IMR-90 (cell line): ENCODE data around the gene AGTPBP1. TPM values are rescaled to one million over a fixed set of nuclear protein-coding genes. Genes with fewer than 3 reads are reported as not detected.

ENCODE experiments used
- ATAC-seq: fragments of 200-7000 bp; cut with Tn5 transposase; 2 replicates; pipeline ENCODE4 v1.9.1; 2020; ENCODE audit warnings: low read depth, mild to moderate bottlenecking, moderate library complexity
- BruUV-seq: library from RNA; stranded (reverse); fragments of 400-500 nt; replicated peaks from 2 replicates; lab custom pipeline; 2021; lab: Mats Ljungman, UMichigan
- CTCF ChIA-PET: fragments of 300-600 bp; formaldehyde crosslinking; extraction: SDS; loops from one replicate; lab custom pipeline; 2021; ENCODE audit warnings: antibody characterized with exemption; lab: Yijun Ruan, JAX
- POLR2A ChIA-PET: fragments of 300-600 bp; sonication (Branson Sonifier 250); formaldehyde crosslinking; loops from one replicate; lab custom pipeline; 2022; ENCODE audit warnings: antibody characterized with exemption; ENCODE audit not compliant: unreplicated experiment; lab: Charles Lee
- DNase-seq: peaks from one replicate; pipeline ENCODE4 v3.0.0; 2013
- H2AFZ ChIP-seq: replicated peaks from 2 replicates; pipeline ENCODE3; 2013; ENCODE audit warnings: low read length, mild to moderate bottlenecking; ENCODE audit not compliant: poor library complexity
- H2AK5ac ChIP-seq: 2 replicates; pipeline ENCODE4 v1.6.1; 2013; ENCODE audit warnings: low read depth, low read length, inconsistent platforms
- H2AK9ac ChIP-seq: replicated peaks from 2 replicates; pipeline ENCODE3; 2013; ENCODE audit warnings: mild to moderate bottlenecking, low read depth, low read length, moderate library complexity; ENCODE audit not compliant: poor library complexity
- H2BK120ac ChIP-seq: 2 replicates; pipeline ENCODE4 v1.6.1; 2013; ENCODE audit warnings: low read depth, low read length, inconsistent platforms
- H2BK15ac ChIP-seq: 3 replicates; pipeline ENCODE4 v1.6.1; 2013; ENCODE audit warnings: low read depth, low read length, inconsistent platforms
- H2BK20ac ChIP-seq: 2 replicates; pipeline ENCODE4 v1.6.1; 2013; ENCODE audit warnings: low read depth, mild to moderate bottlenecking, inconsistent platforms, low read length, moderate library complexity
- H2BK5ac ChIP-seq: 2 replicates; pipeline ENCODE4 v1.6.1; 2013; ENCODE audit warnings: mild to moderate bottlenecking, low read depth, low read length, inconsistent platforms; ENCODE audit not compliant: poor library complexity, severe bottlenecking
- H3K14ac ChIP-seq: replicated peaks from 2 replicates; pipeline ENCODE4 v1.6.1; 2013; ENCODE audit warnings: low read depth, low read length, inconsistent platforms
- H3K18ac ChIP-seq: 2 replicates; pipeline ENCODE4 v1.6.1; 2013; ENCODE audit warnings: low read depth, low read length, control low read depth
- H3K23ac ChIP-seq: 2 replicates; pipeline ENCODE4 v1.6.1; 2013; ENCODE audit warnings: low read depth, low read length, inconsistent platforms
- H3K27ac ChIP-seq: 2 replicates; pipeline ENCODE4 v1.5.1; 2013; ENCODE audit warnings: mild to moderate bottlenecking, control low read depth, low read length; ENCODE audit not compliant: insufficient read depth
- H3K27me3 ChIP-seq: 2 replicates; pipeline ENCODE4 v1.6.1; 2013; ENCODE audit warnings: low read length; ENCODE audit not compliant: control insufficient read depth, insufficient read depth
- H3K36me3 ChIP-seq: 2 replicates; pipeline ENCODE4 v1.6.1; 2013; ENCODE audit warnings: low read length, mixed read lengths; ENCODE audit not compliant: control insufficient read depth, insufficient read depth
- H3K4ac ChIP-seq: 2 replicates; pipeline ENCODE4 v1.6.1; 2013; ENCODE audit warnings: low read depth, low read length, inconsistent platforms
- H3K4me1 ChIP-seq: 2 replicates; pipeline ENCODE4 v1.6.1; 2013; ENCODE audit warnings: low read length, mixed read lengths; ENCODE audit not compliant: control insufficient read depth, insufficient read depth
- H3K4me2 ChIP-seq: 2 replicates; pipeline ENCODE4 v1.6.1; 2013; ENCODE audit warnings: low read depth, mild to moderate bottlenecking, control low read depth, low read length, moderate library complexity
- H3K4me3 ChIP-seq: 2 replicates; pipeline ENCODE4 v1.5.1; 2013; ENCODE audit warnings: low read depth, mild to moderate bottlenecking, control low read depth, low read length, moderate library complexity; ENCODE audit not compliant: insufficient read depth
- H3K56ac ChIP-seq: 2 replicates; pipeline ENCODE4 v1.6.1; 2013; ENCODE audit warnings: low read length, inconsistent platforms; ENCODE audit not compliant: insufficient read depth; ENCODE audit errors: extremely low read depth
- H3K79me1 ChIP-seq, 2 experiments: 2 replicates each; pipeline ENCODE4 v1.6.1; 2013; ENCODE audit warnings: low read length in 2 of 2, inconsistent platforms in 1 of 2, low read depth in 1 of 2
- H3K9ac ChIP-seq: 2 replicates; pipeline ENCODE4 v1.6.1; 2013; ENCODE audit warnings: low read depth, low read length, control low read depth
- H3K9me1 ChIP-seq: 2 replicates; pipeline ENCODE4 v1.6.1; 2013; ENCODE audit warnings: low read length, inconsistent platforms; ENCODE audit not compliant: insufficient read depth
- H3K9me3 ChIP-seq: 2 replicates; pipeline ENCODE4 v1.6.1; 2013; ENCODE audit warnings: low read length; ENCODE audit not compliant: control insufficient read depth, insufficient read depth
- H4K20me1 ChIP-seq: 2 replicates; pipeline ENCODE4 v1.6.1; 2013; ENCODE audit warnings: low read length, inconsistent platforms; ENCODE audit not compliant: insufficient read depth
- H4K5ac ChIP-seq: 2 replicates; pipeline ENCODE4 v1.6.1; 2013; ENCODE audit warnings: mild to moderate bottlenecking, low read depth, low read length, control low read depth
- H4K8ac ChIP-seq, 2 experiments: 2 replicates each; pipeline ENCODE4 v1.6.1; 2013; ENCODE audit warnings: low read depth in 2 of 2, low read length in 2 of 2, control low read depth in 1 of 2, inconsistent platforms in 1 of 2
- H4K91ac ChIP-seq: 2 replicates; pipeline ENCODE4 v1.6.1; 2013; ENCODE audit warnings: low read depth, low read length, inconsistent platforms; ENCODE audit not compliant: insufficient read depth
- BHLHE40 ChIP-seq: fragments of 150-350 bp; IDR thresholded peaks from 2 replicates; pipeline ENCODE4 v1.6.1; 2016; ENCODE audit warnings: mild to moderate bottlenecking, low read depth, low read length
- CEBPB ChIP-seq: IDR thresholded peaks from 2 replicates; pipeline ENCODE4 v1.6.1; 2012; ENCODE audit warnings: low read depth, low read length, improper control_type of control experiment
- CHD1 ChIP-seq: IDR thresholded peaks from 2 replicates; pipeline ENCODE4 v1.6.1; 2012; ENCODE audit warnings: low read depth, low read length, improper control_type of control experiment
- CTCF ChIP-seq: conservative IDR thresholded peaks from 2 replicates; pipeline ENCODE4 v1.5.1; 2012; ENCODE audit warnings: mild to moderate bottlenecking, low read depth, low read length, improper control_type of control experiment
- ELK1 ChIP-seq: fragments of 150-350 bp; IDR thresholded peaks from 2 replicates; pipeline ENCODE4 v1.6.1; 2016; ENCODE audit warnings: low read depth, mild to moderate bottlenecking, low read length, moderate library complexity, borderline replicate concordance
- MAZ ChIP-seq: IDR thresholded peaks from 2 replicates; pipeline ENCODE4 v1.6.1; 2012; ENCODE audit warnings: low read depth, mild to moderate bottlenecking, low read length, improper control_type of control experiment, moderate library complexity, borderline replicate concordance
- MXI1 ChIP-seq: IDR thresholded peaks from 2 replicates; pipeline ENCODE4 v1.6.1; 2012; ENCODE audit warnings: low read depth, mild to moderate bottlenecking, low read length, moderate library complexity, borderline replicate concordance
- NFE2L2 ChIP-seq: fragments of 150-350 bp; IDR thresholded peaks from 2 replicates; pipeline ENCODE4 v1.6.1; 2016; ENCODE audit warnings: low read depth, mild to moderate bottlenecking, low read length
- POLR2A ChIP-seq: IDR thresholded peaks from 2 replicates; pipeline ENCODE4 v1.6.1; 2012; ENCODE audit warnings: mild to moderate bottlenecking, low read depth, low read length
- RAD21 ChIP-seq: IDR thresholded peaks from 2 replicates; pipeline ENCODE4 v1.6.1; 2012; ENCODE audit warnings: low read length, improper control_type of control experiment
- RCOR1 ChIP-seq: IDR thresholded peaks from 2 replicates; pipeline ENCODE4 v1.6.1; 2012; ENCODE audit warnings: mild to moderate bottlenecking, low read length, improper control_type of control experiment; ENCODE audit not compliant: insufficient replicate concordance
- RFX5 ChIP-seq: IDR thresholded peaks from 2 replicates; pipeline ENCODE4 v1.8.0; 2012; ENCODE audit warnings: low read depth, mild to moderate bottlenecking, low read length, moderate library complexity
- SMC3 ChIP-seq: fragments of 150-350 bp; IDR thresholded peaks from 2 replicates; pipeline ENCODE4 v1.6.1; 2016; ENCODE audit warnings: low read depth, mild to moderate bottlenecking, antibody characterized with exemption, low read length, moderate library complexity
- USF2 ChIP-seq: fragments of 150-350 bp; IDR thresholded peaks from 2 replicates; pipeline ENCODE4 v1.6.1; 2017; ENCODE audit warnings: mild to moderate bottlenecking, antibody characterized with exemption, low read length, low read depth
- dilution Hi-C: fragments of 300-500 bp; cut with HindIII; formaldehyde crosslinking; loops from one replicate; pipeline ENCODE4 v1.14.3; 2018; ENCODE audit warnings: low sequenced_read_pairs; ENCODE audit not compliant: unreplicated experiment
- in situ Hi-C: fragments of 300-500 bp; cut with MboI; formaldehyde crosslinking; loops from 3 replicates; pipeline ENCODE4 v1.14.3; 2019; ENCODE audit warnings: low sequenced_read_pairs, inconsistent platforms, mixed read lengths
- intact Hi-C: fragments of 100-400 bp; cut with micrococcal nuclease; formaldehyde crosslinking; loops from 2 replicates; pipeline ENCODE4 v1.10.0; 2022
- polyA plus RNA-seq, 3 experiments: library from polyadenylated mRNA; depleted of rRNA; stranded (reverse); fragments of >200 nt; gene quantifications; 2 replicates each; pipeline ENCODE4 v1.2.3, GENCODE V29; 2012; ENCODE audit warnings: low replicate concordance in 1 of 3
- total RNA-seq: library from RNA; depleted of rRNA; stranded (reverse); fragments of >200 nt; gene quantifications from 2 replicates; pipeline ENCODE4 v1.2.3, GENCODE V29; 2012

The AGTPBP1 gene
- total and polyA plus RNA-seq, 2 of the 4 experiments (the other 2 are of a cell fraction): 3.3 to 9.0 TPM

- no peak overlapping the region for H3K27ac ChIP-seq
- no peak overlapping the region for H3K4ac ChIP-seq
- DNase-seq: no peak
- no peak overlapping the region for H2AK9ac ChIP-seq
- no peak for TF ChIP-seq USF2
- TF ChIP-seq RFX5: no peak
- no peak for TF ChIP-seq BHLHE40
- TF ChIP-seq CEBPB: no peak
- TF ChIP-seq MAZ: no peak
- no peak for TF ChIP-seq CHD1
- TF ChIP-seq NFE2L2: no peak
- no peak for TF ChIP-seq MXI1
- no peak for TF ChIP-seq RCOR1
- TF ChIP-seq CTCF: no peak
- TF ChIP-seq POLR2A: no peak
- no peak for TF ChIP-seq ELK1
- TF ChIP-seq SMC3: no peak
- TF ChIP-seq RAD21: no peak
- intact Hi-C loops: no loop called here
- no peak overlapping the region for H2BK5ac ChIP-seq
- no peaks in the 10 kb centered on the region for H4K20me1 ChIP-seq
- no peak overlapping the region for H2AK5ac ChIP-seq
- H3K9me1 ChIP-seq: no peaks in the 10 kb centered on the region
- POLR2A ChIA-PET: no interaction called here
- no peak overlapping the region for H3K4me2 ChIP-seq
- no peak overlapping the region for H4K91ac ChIP-seq
- no peaks in the 10 kb centered on the region for H3K36me3 ChIP-seq
- H3K18ac ChIP-seq: no peak overlapping the region
- no peak overlapping the region for H3K14ac ChIP-seq
- no peak overlapping the region for H3K4me3 ChIP-seq
- CTCF ChIA-PET: no interaction called here
- H3K79me1 ChIP-seq: no peaks in the 10 kb centered on the region
- H4K8ac ChIP-seq: no peak overlapping the region
- H3K9me3 ChIP-seq: peaks cover 9% of the 10 kb centered on the region
- H2AFZ ChIP-seq: no peak overlapping the region
- H2BK15ac ChIP-seq: no peak overlapping the region
- H2BK20ac ChIP-seq: no peak overlapping the region
- H4K5ac ChIP-seq: no peak overlapping the region
- no peaks in the 10 kb centered on the region for H3K27me3 ChIP-seq
- H3K9ac ChIP-seq: no peak overlapping the region
- dilution Hi-C loops: no loop called here
- ATAC-seq: no peak
- no TSS peak for BruUV-seq
- no peak overlapping the region for H2BK120ac ChIP-seq
- H3K4me1 ChIP-seq: no peaks in the 10 kb centered on the region
- in situ Hi-C loops: no loop called here
- no peak overlapping the region for H3K56ac ChIP-seq
- H3K23ac ChIP-seq: no peak overlapping the region
These were observed 230.0 kb downstream of the AGTPBP1 start for GRCh38 chr9:85511746-85512145.
